KOPT-K1 (cell line): ENCODE data around the gene CA10.

Source experiments
- H3K27ac ChIP-seq: fragments of 200-600 bp; sonication (generic); 2 replicates; pipeline ENCODE4 v1.5.1; 2016; ENCODE audit warnings: antibody characterized with exemption, mild to moderate bottlenecking, low read depth, low read length; ENCODE audit not compliant: poor library complexity, severe bottlenecking
- H3K36me3 ChIP-seq: fragments of 200-600 bp; sonication (generic); 2 replicates; pipeline ENCODE4 v1.5.1; 2017; ENCODE audit warnings: antibody characterized with exemption, mild to moderate bottlenecking, low read length, moderate library complexity; ENCODE audit not compliant: insufficient read depth
- H3K9me3 ChIP-seq: fragments of 200-600 bp; sonication (generic); 2 replicates; pipeline ENCODE4 v1.5.1; 2017; ENCODE audit warnings: antibody characterized with exemption, low read length, mild to moderate bottlenecking; ENCODE audit not compliant: insufficient read depth, poor library complexity, severe bottlenecking

The CA10 gene

GRCh38 chr17:51827140-51827539, 331.4 kb downstream of the CA10 start:
- no peak overlapping the region for H3K27ac ChIP-seq
- no peaks in the 10 kb centered on the region for H3K36me3 ChIP-seq
- H3K9me3 ChIP-seq, result no peaks in the 10 kb centered on the region

- Histone ChIP-seq H3K27ac (no peak overlapping the region), H3K36me3 (no peaks in the 10 kb centered on the region), H3K9me3 (no peaks in the 10 kb centered on the region)
Measured at GRCh38 chr17:51820766-51821165, 337.7 kb downstream of the CA10 start.

GRCh38 chr17:51820252-51820651, 338.3 kb downstream of the CA10 start:
- Histone ChIP-seq H3K27ac (no peak overlapping the region), H3K36me3 (no peaks in the 10 kb centered on the region), H3K9me3 (no peaks in the 10 kb centered on the region)

- Histone ChIP-seq H3K36me3 (no peaks in the 10 kb centered on the region), H3K9me3 (no peaks in the 10 kb centered on the region), H3K27ac (no peak overlapping the region)
Measured at GRCh38 chr17:51819341-51820219, 338.9 kb downstream of the CA10 start.

- Histone ChIP-seq H3K36me3 (no peaks in the 10 kb centered on the region), H3K27ac (no peak overlapping the region), H3K9me3 (no peaks in the 10 kb centered on the region)
Measured at GRCh38 chr17:51818777-51819176, 339.7 kb downstream of the CA10 start.

GRCh38 chr17:51817955-51818354, 340.6 kb downstream of the CA10 start:
- no peak overlapping the region for H3K27ac ChIP-seq
- no peaks in the 10 kb centered on the region for H3K36me3 ChIP-seq
- H3K9me3 ChIP-seq, result no peaks in the 10 kb centered on the region

GRCh38 chr17:51817117-51817516, 341.4 kb downstream of the CA10 start:
- no peak overlapping the region for H3K27ac ChIP-seq
- H3K36me3 ChIP-seq, result no peaks in the 10 kb centered on the region
- H3K9me3 ChIP-seq, result no peaks in the 10 kb centered on the region

- H3K9me3 ChIP-seq, result no peaks in the 10 kb centered on the region
- H3K36me3 ChIP-seq, result no peaks in the 10 kb centered on the region
- no peak overlapping the region for H3K27ac ChIP-seq
Measured at GRCh38 chr17:51815097-51815496, 343.4 kb downstream of the CA10 start.

GRCh38 chr17:51814521-51814920, 344.0 kb downstream of the CA10 start:
- no peak overlapping the region for H3K27ac ChIP-seq
- no peaks in the 10 kb centered on the region for H3K9me3 ChIP-seq
- H3K36me3 ChIP-seq, result no peaks in the 10 kb centered on the region

GRCh38 chr17:51813784-51814174, 344.7 kb downstream of the CA10 start:
- Histone ChIP-seq H3K36me3 (no peaks in the 10 kb centered on the region), H3K27ac (no peak overlapping the region), H3K9me3 (no peaks in the 10 kb centered on the region)

GRCh38 chr17:51813140-51813783, 345.3 kb downstream of the CA10 start:
- Histone ChIP-seq H3K9me3 (no peaks in the 10 kb centered on the region), H3K27ac (no peak overlapping the region)

GRCh38 chr17:51807460-51807859, 351.1 kb downstream of the CA10 start:
- Histone ChIP-seq H3K9me3 (no peaks in the 10 kb centered on the region), H3K27ac (no peak overlapping the region), H3K36me3 (no peaks in the 10 kb centered on the region)

More at GRCh38 chr17:51813140-51813783, 345.3 kb downstream of the CA10 start:
- no peaks in the 10 kb centered on the region for H3K36me3 ChIP-seq

- Histone ChIP-seq H3K27ac (no peak overlapping the region), H3K9me3 (no peaks in the 10 kb centered on the region), H3K36me3 (no peaks in the 10 kb centered on the region)
Measured at GRCh38 chr17:51805765-51806164, 352.7 kb downstream of the CA10 start.

- no peaks in the 10 kb centered on the region for H3K36me3 ChIP-seq
- H3K27ac ChIP-seq, result no peak overlapping the region
- H3K9me3 ChIP-seq, result no peaks in the 10 kb centered on the region
Measured at GRCh38 chr17:51805185-51805584, 353.3 kb downstream of the CA10 start.

GRCh38 chr17:51803161-51803560, 355.4 kb downstream of the CA10 start:
- Histone ChIP-seq H3K27ac (no peak overlapping the region), H3K9me3 (no peaks in the 10 kb centered on the region), H3K36me3 (no peaks in the 10 kb centered on the region)

- H3K36me3 ChIP-seq, result no peaks in the 10 kb centered on the region
- no peaks in the 10 kb centered on the region for H3K9me3 ChIP-seq
- H3K27ac ChIP-seq, result no peak overlapping the region
Measured at GRCh38 chr17:51802544-51802943, 356.0 kb downstream of the CA10 start.
